HepG2 (cell line): ENCODE data around the gene TMEM143. TPM values are rescaled to one million over a fixed set of nuclear protein-coding genes. Genes with fewer than 3 reads are reported as not detected.

Experiments
- BRF2 ChIP-seq: sonication (generic); formaldehyde crosslinking; IDR thresholded peaks from 2 replicates; pipeline ENCODE4 v1.8.1; 2022; ENCODE audit warnings: mild to moderate bottlenecking, missing genetic modification reagents
- CERS6 ChIP-seq: sonication (generic); formaldehyde crosslinking; IDR thresholded peaks from 2 replicates; pipeline ENCODE4 v1.5.0; 2020; ENCODE audit warnings: missing genetic modification reagents
- FOXK1 ChIP-seq: sonication (generic); formaldehyde crosslinking; IDR thresholded peaks from 2 replicates; pipeline ENCODE4 v1.4.0; 2020; ENCODE audit warnings: low read depth, missing genetic modification reagents, borderline replicate concordance
- IRF9 ChIP-seq: sonication (generic); formaldehyde crosslinking; IDR thresholded peaks from 2 replicates; pipeline ENCODE4 v1.8.0; 2022; ENCODE audit warnings: missing genetic modification reagents, mild to moderate bottlenecking, borderline replicate concordance
- KDM2A ChIP-seq: sonication (generic); formaldehyde crosslinking; IDR thresholded peaks from 2 replicates; pipeline ENCODE4 v1.4.0; 2020; ENCODE audit warnings: low read depth, missing genetic modification reagents, borderline replicate concordance
- KLF6 ChIP-seq: IDR thresholded peaks from 2 replicates; pipeline ENCODE4 v1.8.0; 2016; ENCODE audit warnings: missing biosample characterization, missing genetic modification reagents
- LRRFIP1 ChIP-seq: sonication (generic); formaldehyde crosslinking; conservative IDR thresholded peaks from 2 replicates; pipeline ENCODE4 v1.4.0; 2020; ENCODE audit warnings: missing genetic modification reagents
- MAF1 ChIP-seq: sonication (generic); formaldehyde crosslinking; IDR thresholded peaks from 2 replicates; pipeline ENCODE4 v1.5.0; 2020; ENCODE audit warnings: missing genetic modification reagents, borderline replicate concordance
- NCOA1 ChIP-seq: sonication (generic); formaldehyde crosslinking; IDR thresholded peaks from 2 replicates; pipeline ENCODE4 v1.9.0; 2021; ENCODE audit warnings: missing genetic modification reagents
- PHF20 ChIP-seq: sonication (generic); formaldehyde crosslinking; IDR thresholded peaks from 2 replicates; pipeline ENCODE4 v1.5.0; 2020; ENCODE audit warnings: mild to moderate bottlenecking, missing genetic modification reagents
- POLR2AphosphoS5 ChIP-seq: IDR thresholded peaks from 2 replicates; pipeline ENCODE4 v1.6.1; 2012; ENCODE audit warnings: low read depth, low read length
- RAD21 ChIP-seq: fragments of 450-650 bp; formaldehyde crosslinking; IDR thresholded peaks from 2 replicates; pipeline ENCODE4 v1.5.0; 2020; ENCODE audit warnings: mild to moderate bottlenecking
- RFX3 ChIP-seq: IDR thresholded peaks from 2 replicates; pipeline ENCODE4 v1.6.1; 2016; ENCODE audit warnings: missing biosample characterization, missing genetic modification reagents
- STAG1 ChIP-seq: sonication (generic); formaldehyde crosslinking; IDR thresholded peaks from 2 replicates; pipeline ENCODE4 v1.4.0; 2020; ENCODE audit warnings: missing genetic modification reagents
- TRIM22 ChIP-seq: fragments of 450-650 bp; IDR thresholded peaks from 2 replicates; pipeline ENCODE4 v1.6.1; 2017
- TRIM24 ChIP-seq: sonication (generic); formaldehyde crosslinking; IDR thresholded peaks from 2 replicates; pipeline ENCODE4 v1.8.0; 2022; ENCODE audit warnings: mild to moderate bottlenecking, missing genetic modification reagents
- ZBTB44 ChIP-seq: sonication (generic); formaldehyde crosslinking; IDR thresholded peaks from 2 replicates; pipeline ENCODE4 v1.4.0; 2020; ENCODE audit warnings: missing genetic modification reagents
- ZC3H4 ChIP-seq: sonication (generic); formaldehyde crosslinking; IDR thresholded peaks from 2 replicates; pipeline ENCODE4 v1.4.0; 2020; ENCODE audit warnings: missing genetic modification reagents, borderline replicate concordance
- ZNF234 ChIP-seq: sonication (generic); formaldehyde crosslinking; conservative IDR thresholded peaks from 2 replicates; pipeline ENCODE4 v1.5.1; 2020; ENCODE audit warnings: mild to moderate bottlenecking, missing genetic modification reagents
- ZNF350 ChIP-seq: sonication (generic); formaldehyde crosslinking; IDR thresholded peaks from 2 replicates; pipeline ENCODE4 v1.4.0; 2020; ENCODE audit warnings: mild to moderate bottlenecking, low read depth, missing genetic modification reagents, borderline replicate concordance
- ZNF441 ChIP-seq: sonication (generic); formaldehyde crosslinking; IDR thresholded peaks from 2 replicates; pipeline ENCODE4 v1.7.0; 2021; ENCODE audit warnings: missing genetic modification reagents, borderline replicate concordance
- ZNF772 ChIP-seq: sonication (generic); formaldehyde crosslinking; IDR thresholded peaks from 2 replicates; pipeline ENCODE4 v1.5.0; 2020; ENCODE audit warnings: mild to moderate bottlenecking, missing genetic modification reagents
- ZSCAN20 ChIP-seq: sonication (generic); formaldehyde crosslinking; IDR thresholded peaks from 2 replicates; pipeline ENCODE4 v1.4.0; 2020; ENCODE audit warnings: missing genetic modification reagents, mild to moderate bottlenecking, borderline replicate concordance
- polyA plus RNA-seq, 8 experiments: library from polyadenylated mRNA; depleted of rRNA in 3 of 8; stranded (reverse) in 7 of 8; unstranded in 1 of 8; fragments of >200 nt; fragmentation: Illumina TruSeq in 4 of 8; extraction: Trizol in 4 of 8; gene quantifications; 2 replicates each; pipeline versions ENCODE4 v1.2.1 to v1.2.3, GENCODE V29; 2011 to 2016; ENCODE audit warnings: low read depth in 4 of 8, missing spikeins in 1 of 8, mixed read lengths in 1 of 8; ENCODE audit not compliant: insufficient read depth in 1 of 8
- total RNA-seq, 5 experiments: library from RNA; depleted of rRNA; stranded (reverse); fragments of >200 nt; fragmentation: Illumina TruSeq; extraction: Trizol; gene quantifications; 2 replicates each; pipeline ENCODE4 v1.2.3, GENCODE V29; 2016; ENCODE audit warnings: low read depth in 1 of 5

The TMEM143 gene
- total and polyA plus RNA-seq, 2 of the 13 experiments (the other 11 are each of a cell fraction or from before 2014, with no cell fraction given): 7.7 to 11.3 TPM

- TF ChIP-seq LRRFIP1: no peak
- TF ChIP-seq MAF1 (CRISPR knock-in tag): no peak
- peak; percentile 50; the same call in 1 of the 2 replicates for TF ChIP-seq ZNF441 (CRISPR knock-in tag)
- TF ChIP-seq TRIM24: no peak
- peak; percentile 75 for TF ChIP-seq NCOA1 (CRISPR knock-in tag)
- TF ChIP-seq ZBTB44 (CRISPR knock-in tag): 0 out of 2 replicates have a peak, but pooled peaks have one; percentile 29
- TF ChIP-seq POLR2AphosphoS5: no peak; the same call in 1 of the 2 replicates
- TF ChIP-seq IRF9 (CRISPR knock-in tag): no peak
- TF ChIP-seq ZC3H4 (CRISPR knock-in tag): peak; percentile 71; the same call in 1 of the 2 replicates
- no peak for TF ChIP-seq TRIM22
- peak; percentile 12; the same call in 1 of the 2 replicates for TF ChIP-seq RAD21 (CRISPR knock-in tag)
- TF ChIP-seq BRF2 (CRISPR knock-in tag): no peak
- peak; percentile 76 for TF ChIP-seq KDM2A (CRISPR knock-in tag)
- TF ChIP-seq ZSCAN20 (CRISPR knock-in tag): 0 out of 2 replicates have a peak, but pooled peaks have one; percentile 21
- peak; percentile 80; the same call in 1 of the 2 replicates for TF ChIP-seq ZNF350 (CRISPR knock-in tag)
- TF ChIP-seq ZNF772 (CRISPR knock-in tag): no peak
- no peak for TF ChIP-seq PHF20 (CRISPR knock-in tag)
- no peak for TF ChIP-seq RFX3 (CRISPR knock-in tag)
- TF ChIP-seq KLF6 (CRISPR knock-in tag): no peak
- TF ChIP-seq ZNF234 (CRISPR knock-in tag): no peak
- no peak for TF ChIP-seq FOXK1
- no peak for TF ChIP-seq CERS6
- TF ChIP-seq STAG1 (CRISPR knock-in tag): no peak; the same call in 1 of the 2 replicates
Measured at GRCh38 chr19:48363500-48363809, 285 bp downstream of the TMEM143 start (continued).
